Measurements from ENCODE around the gene MAPKAPK5.

- TF ChIP-seq YY1 (IDR thresholded peaks at IDR 0.05; ENCODE audit: insufficient read depth, insufficient read length) = no peak
- TF ChIP-seq SUZ12 (IDR thresholded peaks at IDR 0.05; ENCODE audit: extremely low read depth, insufficient read depth, insufficient read length) = no peak
- TF ChIP-seq ZNF274 (IDR thresholded peaks at IDR 0.05; ENCODE audit: low read depth, low read length) = no peak
These were observed 65.7 kb downstream of the MAPKAPK5 start for GRCh38 chr12:111907740-111908139.
